GM12892 (cell line): ENCODE data around the gene SHB.

Experiments
- DNase-seq: peaks from one replicate; pipeline ENCODE4 v3.0.0; 2011; ENCODE audit not compliant: insufficient read length
- FAIRE-seq: peaks from 2 replicates; lab custom pipeline; 2011; peaks lifted over from hg19 to GRCh38; lab: Jason Lieb, UNC
- POLR2A ChIP-seq: IDR thresholded peaks from 2 replicates; pipeline ENCODE4 v1.6.1; 2011; ENCODE audit warnings: low read depth, low read length, control low read depth
- POLR2AphosphoS5 ChIP-seq: IDR thresholded peaks from 2 replicates; pipeline ENCODE4 v1.6.1; 2011; ENCODE audit warnings: low read depth, low read length, control low read depth
- TAF1 ChIP-seq: IDR thresholded peaks from 2 replicates; pipeline ENCODE4 v1.6.1; 2011; ENCODE audit warnings: low read depth, mild to moderate bottlenecking, control low read depth, low read length, borderline replicate concordance

Gene SHB

DNA sequence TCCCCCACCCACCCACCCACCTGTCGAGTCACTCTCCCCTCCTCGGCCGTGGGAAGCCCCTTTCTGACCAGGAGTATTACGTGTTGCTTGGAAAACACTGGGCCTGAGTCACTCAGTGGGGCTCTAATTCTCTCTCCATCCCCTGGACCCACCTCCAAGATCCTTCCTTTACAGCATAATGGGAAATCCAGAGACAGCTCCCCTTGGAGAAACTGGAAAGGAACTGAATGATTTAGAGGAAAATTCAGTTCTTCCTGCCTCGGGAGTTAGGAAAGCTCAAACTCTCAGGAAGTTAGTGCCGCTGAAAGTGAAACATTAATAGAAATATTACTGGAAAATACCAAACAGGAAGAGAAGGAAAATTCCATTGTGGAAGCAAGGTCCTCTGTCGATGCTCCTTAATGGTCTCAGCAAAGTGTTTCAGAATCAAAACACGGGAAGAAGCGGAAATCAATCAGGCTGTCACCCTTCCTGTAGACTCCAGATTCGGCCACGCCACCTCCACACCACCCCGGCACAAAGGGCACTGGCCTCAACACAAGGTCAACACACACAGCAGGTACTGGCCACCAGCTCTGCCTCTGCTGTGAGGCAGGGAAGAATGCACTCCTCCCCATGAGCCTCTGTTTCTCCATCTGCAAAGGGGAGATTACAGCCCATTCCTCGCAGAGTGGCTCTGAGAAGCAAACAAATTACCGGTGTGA lies 9.6 kb downstream of the SHB start:
- no peak for FAIRE-seq
- no peak for DNase-seq
- TF ChIP-seq POLR2A (no peak), POLR2AphosphoS5 (no peak), TAF1 (no peak)

DNA sequence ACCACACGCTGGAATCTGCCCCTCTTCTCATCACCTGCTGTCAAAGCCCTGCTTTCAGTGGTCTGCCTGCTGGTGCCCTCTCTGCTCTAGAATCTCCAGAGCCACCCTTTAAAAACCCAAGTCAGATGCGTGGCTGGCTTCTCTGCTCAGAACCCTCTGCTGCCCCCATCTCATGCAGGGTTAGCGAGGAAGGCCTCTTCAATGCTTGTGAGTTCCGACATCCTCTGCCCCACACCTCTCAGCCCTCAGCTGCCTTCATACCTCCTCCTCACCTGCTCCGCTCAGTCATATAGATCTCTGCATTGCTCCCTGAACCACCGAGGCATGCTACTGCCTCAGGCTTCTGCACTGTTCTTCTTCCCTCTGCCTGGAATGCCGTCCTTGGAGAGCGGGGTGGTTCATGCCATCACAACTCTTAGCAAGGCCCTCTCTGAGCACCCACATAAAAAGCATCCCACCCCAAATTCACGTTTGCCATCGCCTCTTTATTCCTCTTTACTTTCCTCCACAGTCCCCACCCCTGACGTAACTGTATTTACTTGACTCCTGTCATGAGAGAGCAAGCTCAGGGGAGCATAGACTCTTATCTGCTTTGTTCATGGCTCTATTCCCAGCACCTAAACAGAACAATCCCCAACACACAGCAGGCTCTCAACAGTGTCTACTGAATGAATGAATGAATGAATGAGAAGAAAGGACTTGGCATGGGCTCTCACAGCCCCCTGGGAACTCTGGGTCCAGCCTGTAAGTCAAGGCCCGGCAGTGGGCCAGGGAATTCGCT lies 10.4 kb downstream of the SHB start:
- no peak for DNase-seq
- FAIRE-seq = no peak
- no peak for TF ChIP-seq POLR2A
- TF ChIP-seq TAF1 = no peak
- TF ChIP-seq POLR2AphosphoS5 = no peak

DNA sequence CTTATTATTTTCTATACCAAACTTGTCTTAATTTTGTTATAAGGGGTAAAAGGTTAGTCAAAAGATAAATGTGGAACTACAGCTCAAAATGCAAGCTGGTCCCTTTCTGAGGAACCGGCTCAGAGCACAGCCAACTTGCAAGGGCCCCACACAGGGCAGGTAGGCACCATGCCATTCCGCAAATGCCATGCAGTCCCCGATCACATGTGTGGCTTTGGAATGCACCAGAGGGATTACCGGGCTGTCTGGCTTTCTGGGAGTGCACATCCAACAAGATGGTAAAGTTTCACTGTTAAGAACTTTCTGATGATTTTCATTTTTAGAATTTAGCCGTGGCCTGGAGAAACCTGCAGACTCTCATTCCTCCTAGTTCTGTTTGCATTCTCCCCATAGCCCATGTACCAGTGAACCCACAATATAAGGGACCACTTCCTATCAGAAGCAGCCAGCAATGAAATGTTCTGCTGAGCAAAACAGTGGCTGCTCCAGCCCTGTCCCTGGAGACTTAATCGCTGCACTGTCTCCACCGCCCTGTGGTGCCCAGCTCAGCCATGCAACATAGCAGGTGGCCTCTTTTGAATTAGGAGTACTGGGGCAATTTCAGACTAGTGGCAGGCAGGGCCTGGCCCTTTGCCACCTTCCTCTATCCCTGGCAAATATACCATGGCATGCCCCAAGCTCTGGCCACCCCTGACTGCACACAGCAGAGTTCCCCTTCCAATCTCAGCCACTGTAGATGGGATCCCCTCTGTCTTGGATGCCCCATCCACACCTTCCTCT lies 11.4 kb downstream of the SHB start:
- TF ChIP-seq TAF1 (no peak), POLR2A (no peak), POLR2AphosphoS5 (no peak)
- DNase-seq = no peak
- no peak for FAIRE-seq

DNA sequence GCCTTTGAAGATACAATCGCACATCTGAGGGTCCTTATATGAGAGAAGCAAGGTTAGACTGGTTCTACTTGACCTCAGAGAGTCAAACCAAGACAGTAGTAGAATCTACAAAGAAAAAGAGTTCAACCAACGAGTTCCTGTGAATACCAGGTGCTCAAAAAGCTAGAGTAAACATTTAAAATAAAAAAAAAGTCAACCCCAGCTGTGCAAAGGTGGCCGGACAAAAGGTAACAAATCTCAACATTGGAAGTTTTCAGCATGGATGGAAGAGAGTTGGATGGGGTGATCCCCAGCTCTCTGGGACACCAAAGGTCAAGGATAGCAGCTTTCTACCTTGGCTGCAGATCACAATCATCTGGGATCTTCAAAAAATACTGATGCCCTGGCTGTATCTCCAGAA lies 14.4 kb downstream of the SHB start:
- DNase-seq (no peak), FAIRE-seq (no peak)
- TF ChIP-seq POLR2AphosphoS5 (no peak), TAF1 (no peak), POLR2A (no peak)

DNA sequence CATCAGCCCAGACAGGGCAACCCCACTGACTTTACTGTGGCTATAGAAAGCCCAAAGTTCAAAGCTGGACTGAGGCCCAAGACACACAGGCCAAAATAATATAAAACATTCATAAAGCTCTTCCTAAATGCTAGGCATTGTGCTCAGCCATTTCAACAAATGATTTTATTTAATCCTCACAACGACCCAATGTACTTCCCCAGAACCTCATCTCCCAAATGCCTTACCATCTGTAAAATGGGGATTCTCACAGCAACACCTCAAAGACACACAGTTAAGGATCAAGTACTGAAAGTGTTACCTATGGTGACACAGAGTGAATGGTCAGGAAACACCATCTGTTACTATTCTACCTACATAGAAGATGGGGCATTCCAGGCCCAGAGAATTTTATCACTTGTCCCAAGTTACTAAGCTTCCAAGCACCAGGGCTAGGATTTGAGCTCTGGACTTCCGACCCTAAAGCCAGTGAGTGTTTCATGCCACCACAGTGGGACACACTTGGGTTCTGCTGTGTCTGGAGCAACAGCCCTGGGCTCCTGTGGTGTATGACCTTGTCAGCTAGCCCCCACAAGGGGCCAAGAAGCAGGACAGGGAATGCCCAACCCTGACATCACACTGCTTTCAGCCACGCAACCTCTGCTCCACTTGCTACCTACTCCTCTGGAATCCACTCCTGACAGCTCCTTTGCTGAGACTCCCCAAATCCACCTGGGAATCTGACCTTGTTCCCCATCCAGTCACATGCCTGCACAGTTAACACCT lies 15.1 kb downstream of the SHB start:
- no peak for TF ChIP-seq POLR2A
- no peak for TF ChIP-seq TAF1
- no peak for TF ChIP-seq POLR2AphosphoS5
- no peak for DNase-seq
- FAIRE-seq = peak; percentile 5

DNA sequence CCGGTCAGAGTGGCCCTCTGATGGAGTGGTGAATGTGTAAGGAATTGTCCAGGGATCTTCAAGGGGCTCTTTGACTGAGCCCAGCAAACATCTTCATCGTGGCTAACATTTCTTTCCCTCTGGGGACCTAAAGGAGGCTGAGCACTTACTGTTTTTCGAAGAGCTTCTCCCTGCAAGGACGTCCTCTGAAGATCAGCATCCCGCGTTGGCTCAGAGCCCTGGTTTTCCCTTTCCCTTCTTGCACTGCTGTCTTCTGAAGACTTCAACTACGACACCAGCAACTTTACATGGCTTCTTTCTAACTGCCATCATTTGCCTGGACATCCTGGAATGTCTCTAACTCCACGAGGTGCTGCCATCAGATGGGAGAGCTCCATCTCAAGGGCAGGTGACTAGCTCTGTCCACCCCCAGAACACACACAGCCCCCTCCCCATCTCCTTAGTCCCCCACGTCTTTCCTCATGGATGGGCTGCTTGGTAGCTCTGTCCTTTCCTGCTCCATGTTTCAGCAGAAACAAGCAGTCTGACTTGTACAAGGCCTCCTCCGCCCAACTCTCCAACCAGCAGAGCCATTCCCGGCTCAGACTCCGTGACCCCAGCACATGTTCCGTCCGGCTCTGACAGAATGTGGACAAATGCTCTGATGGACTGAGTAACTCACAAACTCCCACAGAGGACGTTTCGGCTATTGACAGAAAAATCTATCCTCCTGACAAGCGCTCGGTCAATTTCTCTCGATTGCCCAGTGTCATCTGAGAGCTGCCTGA lies 17.1 kb downstream of the SHB start:
- no peak for DNase-seq
- TF ChIP-seq POLR2A (no peak), TAF1 (no peak), POLR2AphosphoS5 (no peak)
- FAIRE-seq = no peak

DNA sequence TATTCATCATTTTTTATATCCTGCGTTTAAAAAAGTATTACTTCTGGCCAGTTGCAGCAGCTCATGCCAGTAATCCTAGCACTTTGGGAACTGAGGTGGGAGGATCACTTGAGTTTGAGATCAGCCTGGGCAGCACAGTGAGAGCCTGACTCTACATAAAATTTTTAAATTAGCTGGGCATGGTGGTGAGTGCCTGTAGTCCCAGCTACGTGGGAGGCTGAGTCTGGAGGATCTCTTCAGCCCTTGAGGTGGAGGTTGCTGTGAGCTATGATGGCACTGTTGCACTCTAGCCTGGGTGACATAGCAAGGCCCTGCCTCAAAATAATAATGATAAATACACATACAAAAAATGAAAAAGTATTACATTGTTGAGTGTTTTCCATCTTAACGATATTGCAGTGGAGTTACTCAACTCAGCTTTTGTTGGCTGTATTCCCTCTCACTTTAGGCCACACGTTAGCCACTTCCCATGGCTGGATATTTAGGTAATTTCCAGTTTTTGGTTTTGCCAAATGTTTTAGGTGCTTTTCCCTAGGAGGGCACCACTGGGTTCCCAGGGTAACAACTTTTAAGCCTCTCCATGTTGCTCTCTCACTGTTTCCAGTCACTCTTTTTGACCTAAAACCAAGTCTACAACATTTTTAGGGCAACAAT lies 20.6 kb downstream of the SHB start:
- FAIRE-seq (no peak), DNase-seq (no peak)
- TF ChIP-seq POLR2A (no peak), POLR2AphosphoS5 (no peak), TAF1 (no peak)

DNA sequence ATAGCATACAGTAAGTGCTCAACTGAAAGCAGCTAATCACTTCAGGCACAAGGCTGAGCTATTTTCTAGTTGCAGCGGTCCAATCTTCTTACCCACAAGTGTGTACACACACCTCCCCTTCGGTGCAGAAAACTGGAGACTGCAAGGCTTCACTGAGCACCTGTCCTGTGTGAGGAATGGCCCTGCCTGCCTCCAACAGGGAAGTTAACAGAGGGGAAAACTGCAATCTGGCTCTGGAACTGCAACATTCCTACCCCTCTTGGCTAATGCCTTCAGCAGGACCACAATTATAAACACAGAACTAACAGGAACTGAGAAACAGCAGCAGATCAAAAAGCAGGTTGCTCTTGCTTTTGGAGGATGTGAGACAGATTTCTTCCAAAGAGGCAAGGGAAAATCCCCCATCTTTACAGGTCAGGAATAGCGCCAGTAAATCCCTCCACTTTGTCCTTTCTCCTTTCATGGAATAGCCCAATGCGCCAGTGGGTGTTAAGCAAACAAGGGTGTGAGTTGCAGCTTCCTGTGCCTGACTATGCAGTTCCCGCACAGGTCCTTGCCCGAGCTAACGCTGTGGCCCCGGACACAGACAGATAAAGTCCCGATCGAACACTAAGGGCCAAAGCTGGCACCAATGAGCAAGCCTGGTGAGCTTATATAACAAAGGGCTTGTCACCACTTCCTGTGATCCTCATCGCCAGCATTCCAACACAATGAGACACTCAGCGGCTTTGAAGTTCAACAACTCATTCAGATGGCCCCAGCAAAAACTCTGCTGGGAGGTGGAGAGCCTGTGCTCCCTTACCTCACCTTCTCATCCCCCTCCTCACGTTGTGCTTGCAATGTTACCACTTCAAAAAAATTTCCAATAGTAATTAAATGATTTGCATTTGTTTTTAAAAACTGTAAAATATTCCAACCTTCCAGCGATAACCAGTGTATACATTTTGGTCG lies 21.5 kb downstream of the SHB start:
- FAIRE-seq (no peak), DNase-seq (no peak)
- TF ChIP-seq TAF1 = no peak
- no peak for TF ChIP-seq POLR2AphosphoS5
- TF ChIP-seq POLR2A = no peak
